ENCODE data around the gene CHPF.

DNA sequence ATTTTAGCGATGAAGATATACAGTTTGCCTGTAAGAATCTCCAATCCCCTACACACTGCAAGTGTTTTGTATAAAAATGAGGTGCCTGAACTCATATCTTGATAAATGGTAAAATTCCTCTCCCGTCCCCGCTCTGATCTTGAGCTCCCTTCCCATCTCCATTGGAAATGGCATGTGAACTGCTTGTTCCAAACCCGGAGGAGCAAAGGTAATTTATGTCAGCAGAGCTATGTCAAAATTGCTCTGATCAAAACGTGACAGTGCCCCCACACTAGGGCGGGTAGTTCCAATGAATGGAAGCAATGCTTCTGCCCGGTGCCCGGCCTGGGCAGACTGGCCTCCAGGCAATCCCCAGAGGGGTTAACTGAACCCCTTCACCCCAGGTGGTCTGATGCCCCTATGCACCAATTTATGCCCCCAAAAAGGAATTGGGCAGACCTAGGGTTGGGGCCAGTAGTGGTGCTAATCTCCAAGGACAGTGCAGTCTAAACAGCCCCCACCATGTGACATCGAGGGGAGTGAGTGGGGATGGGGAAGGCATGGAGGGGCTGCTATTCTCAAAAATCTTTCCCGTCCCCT lies 48.6 kb downstream of the CHPF start:
- TF ChIP-seq, protein P1, sequence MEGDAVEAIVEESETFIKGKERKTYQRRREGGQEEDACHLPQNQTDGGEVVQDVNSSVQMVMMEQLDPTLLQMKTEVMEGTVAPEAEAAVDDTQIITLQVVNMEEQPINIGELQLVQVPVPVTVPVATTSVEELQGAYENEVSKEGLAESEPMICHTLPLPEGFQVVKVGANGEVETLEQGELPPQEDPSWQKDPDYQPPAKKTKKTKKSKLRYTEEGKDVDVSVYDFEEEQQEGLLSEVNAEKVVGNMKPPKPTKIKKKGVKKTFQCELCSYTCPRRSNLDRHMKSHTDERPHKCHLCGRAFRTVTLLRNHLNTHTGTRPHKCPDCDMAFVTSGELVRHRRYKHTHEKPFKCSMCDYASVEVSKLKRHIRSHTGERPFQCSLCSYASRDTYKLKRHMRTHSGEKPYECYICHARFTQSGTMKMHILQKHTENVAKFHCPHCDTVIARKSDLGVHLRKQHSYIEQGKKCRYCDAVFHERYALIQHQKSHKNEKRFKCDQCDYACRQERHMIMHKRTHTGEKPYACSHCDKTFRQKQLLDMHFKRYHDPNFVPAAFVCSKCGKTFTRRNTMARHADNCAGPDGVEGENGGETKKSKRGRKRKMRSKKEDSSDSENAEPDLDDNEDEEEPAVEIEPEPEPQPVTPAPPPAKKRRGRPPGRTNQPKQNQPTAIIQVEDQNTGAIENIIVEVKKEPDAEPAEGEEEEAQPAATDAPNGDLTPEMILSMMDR (tag by site-specific recombination; IDR thresholded peaks at IDR 0.05) = peak; percentile 71; the same call in 1 of the 2 replicates
- no peak for TF ChIP-seq ZEB2 (tag by site-specific recombination; IDR thresholded peaks at IDR 0.05)
- TF ChIP-seq SALL2 (tag by site-specific recombination; IDR thresholded peaks at IDR 0.05; ENCODE audit: borderline replicate concordance) = no peak
- no peak for TF ChIP-seq ZNF350 (tag by site-specific recombination; IDR thresholded peaks at IDR 0.05)
- TF ChIP-seq TCF7L2 (IDR thresholded peaks at IDR 0.05; ENCODE audit: borderline replicate concordance, low read depth, low read length) = no peak
- no peak for TF ChIP-seq ZNF394 (tag by site-specific recombination; IDR thresholded peaks at IDR 0.05; ENCODE audit: borderline replicate concordance)
- TF ChIP-seq ZNF768 (tag by site-specific recombination; IDR thresholded peaks at IDR 0.05) = no peak
- no peak for TF ChIP-seq HOXD13 (CRISPR knock-in tag; IDR thresholded peaks at IDR 0.05; ENCODE audit: borderline replicate concordance)
- TF ChIP-seq, protein P2, sequence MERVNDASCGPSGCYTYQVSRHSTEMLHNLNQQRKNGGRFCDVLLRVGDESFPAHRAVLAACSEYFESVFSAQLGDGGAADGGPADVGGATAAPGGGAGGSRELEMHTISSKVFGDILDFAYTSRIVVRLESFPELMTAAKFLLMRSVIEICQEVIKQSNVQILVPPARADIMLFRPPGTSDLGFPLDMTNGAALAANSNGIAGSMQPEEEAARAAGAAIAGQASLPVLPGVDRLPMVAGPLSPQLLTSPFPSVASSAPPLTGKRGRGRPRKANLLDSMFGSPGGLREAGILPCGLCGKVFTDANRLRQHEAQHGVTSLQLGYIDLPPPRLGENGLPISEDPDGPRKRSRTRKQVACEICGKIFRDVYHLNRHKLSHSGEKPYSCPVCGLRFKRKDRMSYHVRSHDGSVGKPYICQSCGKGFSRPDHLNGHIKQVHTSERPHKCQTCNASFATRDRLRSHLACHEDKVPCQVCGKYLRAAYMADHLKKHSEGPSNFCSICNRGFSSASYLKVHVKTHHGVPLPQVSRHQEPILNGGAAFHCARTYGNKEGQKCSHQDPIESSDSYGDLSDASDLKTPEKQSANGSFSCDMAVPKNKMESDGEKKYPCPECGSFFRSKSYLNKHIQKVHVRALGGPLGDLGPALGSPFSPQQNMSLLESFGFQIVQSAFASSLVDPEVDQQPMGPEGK (tag by site-specific recombination; IDR thresholded peaks at IDR 0.05) = peak; percentile 39; the same call in 1 of the 2 replicates
- TF ChIP-seq GFI1B (tag by site-specific recombination; IDR thresholded peaks at IDR 0.05) = no peak
- TF ChIP-seq, protein P3, sequence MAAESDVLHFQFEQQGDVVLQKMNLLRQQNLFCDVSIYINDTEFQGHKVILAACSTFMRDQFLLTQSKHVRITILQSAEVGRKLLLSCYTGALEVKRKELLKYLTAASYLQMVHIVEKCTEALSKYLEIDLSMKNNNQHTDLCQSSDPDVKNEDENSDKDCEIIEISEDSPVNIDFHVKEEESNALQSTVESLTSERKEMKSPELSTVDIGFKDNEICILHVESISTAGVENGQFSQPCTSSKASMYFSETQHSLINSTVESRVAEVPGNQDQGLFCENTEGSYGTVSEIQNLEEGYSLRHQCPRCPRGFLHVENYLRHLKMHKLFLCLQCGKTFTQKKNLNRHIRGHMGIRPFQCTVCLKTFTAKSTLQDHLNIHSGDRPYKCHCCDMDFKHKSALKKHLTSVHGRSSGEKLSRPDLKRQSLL (tag by site-specific recombination; IDR thresholded peaks at IDR 0.05) = no peak
- no peak for TF ChIP-seq WT1 (tag by site-specific recombination; IDR thresholded peaks at IDR 0.05)
- no peak for TF ChIP-seq PBX3 (CRISPR knock-in tag; IDR thresholded peaks at IDR 0.05)

Measured in HEK293 (cell line).